H1 (cell line): Measurements from ENCODE around the gene PIK3R3. TPM values are rescaled to one million over a fixed set of nuclear protein-coding genes. Genes with fewer than 3 reads are reported as not detected.

Experiments
- CTCF ChIA-PET: fragments of 300-600 bp; sonication (Branson Sonifier 250); formaldehyde crosslinking; loops from one replicate; lab custom pipeline; 2021; ENCODE audit not compliant: partially characterized antibody; lab: Charles Lee
- POLR2A ChIA-PET: fragments of 300-600 bp; sonication (Branson Sonifier 250); formaldehyde crosslinking; loops from one replicate; lab custom pipeline; 2021; ENCODE audit warnings: inconsistent platforms; ENCODE audit not compliant: partially characterized antibody; lab: Charles Lee
- DNase-seq, 2 experiments: peaks; one replicate each; pipeline versions ENCODE4 v3.0.0 to v3.0.0-alpha.2; 2010 to 2022; ENCODE audit warnings: low spot score in 2 of 2, low read depth in 1 of 2, mixed read lengths in 1 of 2
- FAIRE-seq: peaks from 2 replicates; lab custom pipeline; 2011; peaks lifted over from hg19 to GRCh38; lab: Jason Lieb, UNC
- H2AFZ ChIP-seq: 2 replicates; pipeline ENCODE4 v1.8.1; 2012; ENCODE audit warnings: low read length, inconsistent platforms
- H2AK5ac ChIP-seq: 2 replicates; pipeline ENCODE4 v1.6.1; 2013; ENCODE audit warnings: low read depth, low read length
- H2BK120ac ChIP-seq: replicated peaks from 2 replicates; pipeline ENCODE3; 2013; ENCODE audit warnings: low read depth, low read length, inconsistent platforms
- H2BK12ac ChIP-seq: 2 replicates; pipeline ENCODE4 v1.6.1; 2013; ENCODE audit warnings: low read depth, low read length
- H2BK15ac ChIP-seq: 2 replicates; pipeline ENCODE4 v1.6.1; 2013; ENCODE audit warnings: low read length
- H2BK20ac ChIP-seq: 2 replicates; pipeline ENCODE4 v1.6.1; 2013; ENCODE audit warnings: low read length
- H2BK5ac ChIP-seq: 2 replicates; pipeline ENCODE4 v1.6.1; 2013; ENCODE audit warnings: low read depth, low read length
- H3K14ac ChIP-seq: 2 replicates; pipeline ENCODE4 v1.6.1; 2013; ENCODE audit warnings: inconsistent platforms; ENCODE audit not compliant: insufficient read length
- H3K18ac ChIP-seq: 2 replicates; pipeline ENCODE4 v1.6.1; 2013; ENCODE audit warnings: low read length; ENCODE audit errors: extremely low read depth
- H3K23ac ChIP-seq: 2 replicates; pipeline ENCODE4 v1.6.1; 2013; ENCODE audit warnings: inconsistent platforms; ENCODE audit not compliant: insufficient read length
- H3K23me2 ChIP-seq: 2 replicates; pipeline ENCODE4 v1.6.1; 2013; ENCODE audit warnings: low read depth, low read length
- H3K27ac ChIP-seq: 2 replicates; pipeline ENCODE4 v1.6.1; 2011; ENCODE audit warnings: low read depth, low read length, inconsistent platforms
- H3K27me3 ChIP-seq, 4 experiments: replicated peaks in 1 of 4; 1 replicate in 1 of 4; 2 replicates in 3 of 4; pipeline versions ENCODE4 v1.6.1 to v1.8.1; 2011 to 2013; ENCODE audit warnings: low read length in 3 of 4, mild to moderate bottlenecking in 3 of 4, inconsistent platforms in 2 of 4, mixed read lengths in 2 of 4, moderate library complexity in 1 of 4; ENCODE audit not compliant: control insufficient read depth in 3 of 4, insufficient read depth in 3 of 4; ENCODE audit errors: extremely low read depth in 1 of 4
- H3K36me3 ChIP-seq, 4 experiments: 2 replicates each; pipeline versions ENCODE4 v1.6.1 to v1.8.1; 2011 to 2013; ENCODE audit warnings: mild to moderate bottlenecking in 4 of 4, low read length in 3 of 4, moderate library complexity in 2 of 4, control low read depth in 1 of 4, inconsistent platforms in 1 of 4; ENCODE audit not compliant: insufficient read depth in 4 of 4, control insufficient read depth in 2 of 4
- H3K4ac ChIP-seq: replicated peaks from 2 replicates; pipeline ENCODE3; 2013; ENCODE audit warnings: low read length, low read depth, mixed read lengths, inconsistent platforms; ENCODE audit not compliant: insufficient read length
- H3K4me1 ChIP-seq, 4 experiments: replicated peaks in 1 of 4; 1 replicate in 1 of 4; 2 replicates in 3 of 4; pipeline versions ENCODE4 v1.6.1 to v1.8.1; 2011 to 2013; ENCODE audit warnings: low read length in 3 of 4, inconsistent platforms in 2 of 4, mixed read lengths in 1 of 4; ENCODE audit not compliant: insufficient read depth in 4 of 4, control insufficient read depth in 3 of 4
- H3K4me2 ChIP-seq, 2 experiments: 2 replicates each; pipeline versions ENCODE4 v1.6.1 to v1.8.1; 2011 to 2013; ENCODE audit warnings: low read depth in 2 of 2, low read length in 2 of 2, control low read depth in 1 of 2, inconsistent platforms in 1 of 2, mild to moderate bottlenecking in 1 of 2; ENCODE audit not compliant: insufficient read depth in 1 of 2
- H3K4me3 ChIP-seq, 4 experiments: fragments of 200-600, 300-600 bp in 1 of 4; sonication (generic), shearing (Covaris generic), sonication (Bioruptor Twin) in 1 of 4; 2 replicates each; pipeline versions ENCODE4 v1.5.1 to v1.8.1; 2011 to 2016; ENCODE audit warnings: low read length in 4 of 4, low read depth in 3 of 4, control low read depth in 2 of 4, inconsistent platforms in 2 of 4, mild to moderate bottlenecking in 2 of 4, mixed read lengths in 1 of 4, moderate library complexity in 1 of 4; ENCODE audit not compliant: insufficient read depth in 2 of 4; ENCODE audit errors: extremely low read depth in 1 of 4
- H3K56ac ChIP-seq: replicated peaks from 2 replicates; pipeline ENCODE3; 2013; ENCODE audit warnings: low read depth, mild to moderate bottlenecking, mixed read lengths, low read length, inconsistent platforms; ENCODE audit not compliant: insufficient read length
- H3K79me1 ChIP-seq: 2 replicates; pipeline ENCODE4 v1.6.1; 2013; ENCODE audit warnings: low read depth, low read length, control low read depth
- H3K79me2 ChIP-seq, 2 experiments: 2 replicates each; pipeline versions ENCODE4 v1.6.1 to v1.8.1; 2012 to 2013; ENCODE audit warnings: low read length in 2 of 2, mild to moderate bottlenecking in 2 of 2, inconsistent platforms in 1 of 2; ENCODE audit not compliant: insufficient read depth in 2 of 2, control insufficient read depth in 1 of 2
- H3K9ac ChIP-seq, 4 experiments: replicated peaks in 1 of 4; 1 replicate in 1 of 4; 2 replicates in 3 of 4; pipeline versions ENCODE4 v1.6.1 to v1.8.1; 2011 to 2013; ENCODE audit warnings: low read depth in 3 of 4, low read length in 3 of 4, control low read depth in 2 of 4, mild to moderate bottlenecking in 2 of 4, moderate library complexity in 2 of 4, inconsistent platforms in 1 of 4; ENCODE audit errors: extremely low read depth in 1 of 4
- H3K9me3 ChIP-seq, 2 experiments: 2 replicates each; pipeline versions ENCODE4 v1.6.1 to v1.8.1; 2012 to 2013; ENCODE audit warnings: mild to moderate bottlenecking in 2 of 2, moderate library complexity in 2 of 2, control low read depth in 1 of 2, inconsistent platforms in 1 of 2, low read depth in 1 of 2, low read length in 1 of 2, mixed read lengths in 1 of 2; ENCODE audit not compliant: insufficient read depth in 2 of 2
- H4K20me1 ChIP-seq, 2 experiments: replicated peaks in 1 of 2; 2 replicates each; pipeline versions ENCODE3 to v1.8.1; 2011 to 2013; ENCODE audit warnings: inconsistent platforms in 2 of 2, low read length in 2 of 2, mild to moderate bottlenecking in 1 of 2; ENCODE audit not compliant: insufficient read depth in 2 of 2, control insufficient read depth in 1 of 2
- H4K5ac ChIP-seq: 2 replicates; pipeline ENCODE4 v1.6.1; 2013; ENCODE audit warnings: low read length, low read depth, mixed read lengths, inconsistent platforms; ENCODE audit not compliant: insufficient read length
- H4K8ac ChIP-seq: 2 replicates; pipeline ENCODE4 v1.8.0; 2013; ENCODE audit warnings: mild to moderate bottlenecking, moderate library complexity, low read length, inconsistent platforms; ENCODE audit not compliant: insufficient read depth; ENCODE audit errors: extremely low read depth
- H4K91ac ChIP-seq: replicated peaks from 2 replicates; pipeline ENCODE3; 2013; ENCODE audit warnings: low read length, mixed read lengths, inconsistent platforms; ENCODE audit not compliant: insufficient read length
- BACH1 ChIP-seq: IDR thresholded peaks from 2 replicates; pipeline ENCODE4 v1.6.1; 2012; ENCODE audit warnings: low read length, improper control_type of control experiment
- CREB1 ChIP-seq: IDR thresholded peaks from 2 replicates; pipeline ENCODE4 v1.6.1; 2012; ENCODE audit warnings: inconsistent platforms
- CTBP2 ChIP-seq: IDR thresholded peaks from 2 replicates; pipeline ENCODE4 v1.7.0; 2011; ENCODE audit warnings: borderline replicate concordance, mild to moderate bottlenecking, moderate library complexity, mixed read lengths, low read length; ENCODE audit not compliant: insufficient read depth, insufficient read length
- FOSL1 ChIP-seq: IDR thresholded peaks from 2 replicates; pipeline ENCODE4 v1.6.1; 2011; ENCODE audit warnings: mild to moderate bottlenecking, low read depth, low read length, moderate library complexity; ENCODE audit not compliant: insufficient read depth
- HDAC2 ChIP-seq, 2 experiments: fragments of 300-600 bp in 1 of 2; sonication (generic) in 1 of 2; IDR thresholded peaks; 2 replicates each; pipeline ENCODE4 v1.6.1; 2011 to 2012; ENCODE audit warnings: low read depth in 2 of 2, low read length in 2 of 2, mild to moderate bottlenecking in 2 of 2, moderate library complexity in 2 of 2, borderline replicate concordance in 1 of 2, inconsistent platforms in 1 of 2
- JUND ChIP-seq: IDR thresholded peaks from 2 replicates; pipeline ENCODE4 v1.6.1; 2011; ENCODE audit warnings: mild to moderate bottlenecking, improper control_type of control experiment, low read length
- RBBP5 ChIP-seq: IDR thresholded peaks from 2 replicates; pipeline ENCODE4 v1.7.1; 2012; ENCODE audit warnings: low read depth, mild to moderate bottlenecking, inconsistent platforms, low read length, moderate library complexity, borderline replicate concordance
- RFX5 ChIP-seq: IDR thresholded peaks from 2 replicates; pipeline ENCODE4 v1.6.1; 2011; ENCODE audit warnings: low read depth, low read length, improper control_type of control experiment, borderline replicate concordance
- SAP30 ChIP-seq: fragments of 300-600 bp; sonication (generic); IDR thresholded peaks from 2 replicates; pipeline ENCODE4 v1.7.1; 2012; ENCODE audit warnings: low read length, moderate library complexity, mild to moderate bottlenecking, inconsistent platforms; ENCODE audit not compliant: insufficient read depth, insufficient replicate concordance
- SIRT6 ChIP-seq: IDR thresholded peaks from one replicate; pipeline ENCODE4 v1.7.1; 2012; ENCODE audit warnings: low read length, inconsistent platforms
- TAF1 ChIP-seq: IDR thresholded peaks from 2 replicates; pipeline ENCODE4 v1.6.1; 2011; ENCODE audit warnings: mild to moderate bottlenecking, low read depth, low read length
- WGBS, 2 experiments: shearing (Covaris generic) in 1 of 2; methylation state at CpG; one replicate each; pipeline versions ENCODE4 v1.1.6 to v1.1.7; 2013 to 2015; ENCODE audit warnings: low lambda C conversion rate in 2 of 2, mixed read lengths in 2 of 2, inconsistent platforms in 1 of 2, low coverage in 1 of 2, missing lambda C conversion rate in 1 of 2; ENCODE audit not compliant: insufficient replicate concordance in 2 of 2, insufficient coverage in 1 of 2, insufficient read length in 1 of 2; ENCODE audit errors: extremely low coverage in 1 of 2, missing lambda C conversion rate in 1 of 2; 5-methylcytosine and 5-hydroxymethylcytosine counted together
- polyA plus RNA-seq, 7 experiments: library from polyadenylated mRNA; depleted of rRNA in 3 of 7; stranded (reverse) in 5 of 7; unstranded in 2 of 7; fragments of >200 nt in 5 of 7; fragments of 200-250 nt in 2 of 7; gene quantifications; 1 replicate in 5 of 7; 2 replicates in 1 of 7; 4 replicates in 1 of 7; pipeline versions ENCODE4 v1.2.1 to v1.2.3, GENCODE V29; 2011 to 2013; ENCODE audit warnings: missing spikeins in 2 of 7, mixed read lengths in 2 of 7
- total RNA-seq: library from RNA; stranded (reverse); fragmentation: NEBNext Ultra II Directional; extraction: Animal tissue kit (Norgen Biotek cat#: 25700); gene quantifications from 2 replicates; pipeline ENCODE4 v1.2.1, GENCODE V29; 2021
- TF ChIP-seq, protein P1 (sequence below): IDR thresholded peaks from 2 replicates; pipeline ENCODE4 v1.6.1; 2011; ENCODE audit warnings: low read depth, mild to moderate bottlenecking, low read length; ENCODE audit not compliant: insufficient read depth

PIK3R3 gene
- total and polyA plus RNA-seq, 2 of the 8 experiments (the other 6 are each of a cell fraction or from before 2014, with no cell fraction given), result 5.3 to 13.6 TPM

DNA sequence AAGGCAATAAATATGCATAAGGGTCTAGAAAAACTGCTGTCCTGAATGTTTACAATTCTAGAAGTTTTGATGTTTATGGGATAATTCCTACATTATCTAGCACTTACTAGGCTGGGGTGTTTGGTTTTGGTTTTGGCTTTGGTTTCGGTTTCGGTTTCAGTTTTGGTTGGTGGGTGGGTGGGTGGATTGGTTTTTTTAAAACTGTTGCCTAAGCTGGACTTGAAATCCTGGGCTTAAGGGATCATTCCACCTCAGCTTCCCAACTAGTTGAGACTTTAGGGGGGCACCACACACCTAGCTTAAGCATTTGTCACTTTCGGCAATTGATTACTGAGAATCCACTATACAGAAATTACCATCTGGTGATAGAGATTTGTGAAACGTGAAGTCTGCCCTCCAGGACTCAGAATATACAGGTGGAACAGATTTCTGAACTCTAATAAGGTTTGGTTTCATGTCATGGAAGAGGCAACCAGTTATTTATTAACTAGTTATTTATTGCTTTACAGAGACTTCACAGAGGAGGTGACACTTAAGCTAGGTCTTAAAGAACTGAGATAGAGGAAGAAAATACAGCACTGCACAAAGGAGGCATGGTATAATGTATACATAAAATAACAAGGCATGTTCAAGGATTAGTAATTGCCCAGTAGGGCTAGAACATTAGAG lies 69.6 kb downstream of the PIK3R3 start:
- FAIRE-seq (no peak), DNase-seq (no peak)
- Histone ChIP-seq H3K4me2 (no peak overlapping the region), H3K56ac (no peak overlapping the region), H2BK5ac (no peak overlapping the region), H3K9ac (no peak overlapping the region), H3K79me1 (no peaks in the 10 kb centered on the region), H3K27me3 (no peaks in the 10 kb centered on the region), H2BK120ac (no peak overlapping the region), H3K79me2 (no peaks in the 10 kb centered on the region), H3K27ac (no peak overlapping the region), H2AFZ (no peak overlapping the region), H4K8ac (no peak overlapping the region), H3K4me1 (no peaks in the 10 kb centered on the region; a peak in 1 of 7 replicates), H4K91ac (no peak overlapping the region), H3K36me3 (peaks cover 0 to 14% (median 4%) of the 10 kb centered on the region in 4 experiments; a peak in 6 of 8 replicates), H3K18ac (no peak overlapping the region), H3K4me3 (no peak overlapping the region), H3K14ac (no peak overlapping the region), H4K20me1 (no peaks in the 10 kb centered on the region), H2AK5ac (no peak overlapping the region), H2BK12ac (no peak overlapping the region), H2BK20ac (no peak overlapping the region), H3K9me3 (peaks cover 0 to 4% of the 10 kb centered on the region in 2 experiments; a peak in 2 of 4 replicates), H3K23ac (no peak overlapping the region), H3K23me2 (no peaks in the 10 kb centered on the region; the same call in 1 of the 2 replicates), H4K5ac (no peak overlapping the region), H3K4ac (no peak overlapping the region), H2BK15ac (no peak overlapping the region)
- ChIA-PET POLR2A (interaction anchor here (0.6 to 1.5 kb wide), 2 partner anchors 69 to 105 kb away, joined by 3 to 4 read pairs; partner anchors contain the start of gene PIK3R3), CTCF (interaction anchor here (0.9 to 1.5 kb wide), 4 partner anchors 9 to 188 kb away, joined by 3 to 6 read pairs (median 4); no protein-coding TSS in a partner anchor)
- TF ChIP-seq CREB1 (no peak), CTBP2 (no peak), SAP30 (no peak), JUND (no peak), RBBP5 (no peak), FOSL1 (no peak), HDAC2 (IDR thresholded peaks at IDR 0.05; ENCODE audit: borderline replicate concordance in 1 of 2, low read depth in 2 of 2, low read length in 2 of 2) (no peak), RFX5 (no peak), BACH1 (no peak), SIRT6 (no peak), TAF1 (no peak)
- TF ChIP-seq, protein P1, sequence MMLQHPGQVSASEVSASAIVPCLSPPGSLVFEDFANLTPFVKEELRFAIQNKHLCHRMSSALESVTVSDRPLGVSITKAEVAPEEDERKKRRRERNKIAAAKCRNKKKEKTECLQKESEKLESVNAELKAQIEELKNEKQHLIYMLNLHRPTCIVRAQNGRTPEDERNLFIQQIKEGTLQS, result no peak
- 80% methylated on average over 4 of the region's 4 CpGs; no CpG with 5 or more reads in 1 of the 2 experiments for WGBS, 2 experiments
